ENCODE data around the gene CDK4.

The CDK4 gene

DNA sequence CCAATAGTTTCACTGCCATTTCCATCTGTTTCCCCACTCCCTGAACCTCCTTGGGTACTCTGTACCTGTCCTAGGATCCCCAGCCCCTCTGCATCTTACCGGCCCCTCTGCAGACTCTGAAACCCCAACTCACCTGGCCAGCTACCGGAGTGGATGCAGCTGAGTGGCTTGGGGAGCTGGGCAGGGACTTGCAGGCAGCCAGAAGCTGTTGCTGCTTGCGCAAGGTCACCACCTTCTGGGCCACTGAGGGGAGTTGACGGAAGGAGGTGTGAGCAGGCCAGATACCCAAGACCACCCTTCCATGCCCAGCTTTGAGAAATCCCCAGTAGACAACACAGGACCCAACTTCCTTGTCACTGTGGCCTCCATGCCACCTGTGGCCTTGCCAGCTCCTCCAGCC is 19.8 kb downstream of the CDK4 start:
- H3K9me3 Mint-ChIP-seq = no peaks in the 10 kb centered on the region
- peak overlapping the region; percentile 34 for H3K27ac Mint-ChIP-seq
- peaks cover 15% of the 10 kb centered on the region for H3K4me1 Mint-ChIP-seq (ENCODE audit: low read depth)
- H3K27me3 Mint-ChIP-seq = no peaks in the 10 kb centered on the region
- no peak overlapping the region for H3K4me3 Mint-ChIP-seq
- peaks cover 66% of the 10 kb centered on the region for H3K36me3 Mint-ChIP-seq (ENCODE audit: low read depth)

GRCh38 chr12:57731411-57732080 is 20.6 kb downstream of the CDK4 start:
- Mint-ChIP-seq H3K9me3 (no peaks in the 10 kb centered on the region), H3K27me3 (no peaks in the 10 kb centered on the region), H3K27ac (no peak overlapping the region), H3K4me1 (ENCODE audit: low read depth) (peaks cover 10% of the 10 kb centered on the region), H3K36me3 (ENCODE audit: low read depth) (peaks cover 62% of the 10 kb centered on the region), H3K4me3 (no peak overlapping the region)

DNA sequence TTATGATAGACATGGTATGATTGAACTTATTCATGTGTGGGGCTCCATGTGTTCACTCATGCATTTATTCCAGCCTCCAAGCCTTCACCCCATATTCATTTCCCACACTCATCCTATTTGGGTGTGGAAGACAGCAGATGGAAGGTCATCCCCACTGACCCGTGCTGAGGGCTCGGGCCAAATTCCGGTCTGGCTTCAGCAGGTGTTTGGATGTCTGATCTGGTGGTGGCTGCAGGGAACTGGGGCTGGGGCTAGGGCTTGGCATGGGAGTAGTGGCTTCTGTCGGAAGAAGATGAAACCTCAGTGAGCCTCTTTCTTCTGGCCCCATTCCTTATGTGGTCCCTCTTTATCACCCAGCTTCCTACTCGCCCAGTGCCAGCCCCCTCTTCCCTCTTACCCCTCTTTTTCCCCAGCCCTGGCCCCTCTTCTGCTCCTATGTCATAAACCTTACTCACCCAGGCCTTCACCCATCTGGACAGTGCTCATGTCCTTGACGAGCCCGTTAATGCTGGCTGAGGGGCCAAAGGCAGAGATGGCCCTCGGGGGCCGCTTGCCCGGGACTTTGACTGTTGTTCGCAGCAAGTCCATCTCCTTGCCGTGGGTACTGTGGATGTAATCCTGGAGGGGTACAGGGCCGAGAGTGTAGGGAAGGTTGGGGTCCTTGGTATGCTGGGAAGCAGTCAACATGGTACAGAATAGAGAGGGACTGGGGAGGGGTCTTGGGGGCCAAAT is 21.6 kb downstream of the CDK4 start:
- peaks cover 63% of the 10 kb centered on the region for H3K36me3 Mint-ChIP-seq (ENCODE audit: low read depth)
- H3K4me1 Mint-ChIP-seq (ENCODE audit: low read depth) = peaks cover 6% of the 10 kb centered on the region
- no peaks in the 10 kb centered on the region for H3K9me3 Mint-ChIP-seq
- no peak overlapping the region for H3K4me3 Mint-ChIP-seq
- no peaks in the 10 kb centered on the region for H3K27me3 Mint-ChIP-seq
- H3K27ac Mint-ChIP-seq = no peak overlapping the region

- Mint-ChIP-seq H3K27ac (no peak overlapping the region), H3K4me1 (ENCODE audit: low read depth) (peaks cover 4% of the 10 kb centered on the region), H3K9me3 (no peaks in the 10 kb centered on the region), H3K27me3 (no peaks in the 10 kb centered on the region), H3K4me3 (no peak overlapping the region), H3K36me3 (ENCODE audit: low read depth) (peaks cover 54% of the 10 kb centered on the region)
Observed at GRCh38 chr12:57729321-57729844, 22.7 kb downstream of the CDK4 start.

DNA sequence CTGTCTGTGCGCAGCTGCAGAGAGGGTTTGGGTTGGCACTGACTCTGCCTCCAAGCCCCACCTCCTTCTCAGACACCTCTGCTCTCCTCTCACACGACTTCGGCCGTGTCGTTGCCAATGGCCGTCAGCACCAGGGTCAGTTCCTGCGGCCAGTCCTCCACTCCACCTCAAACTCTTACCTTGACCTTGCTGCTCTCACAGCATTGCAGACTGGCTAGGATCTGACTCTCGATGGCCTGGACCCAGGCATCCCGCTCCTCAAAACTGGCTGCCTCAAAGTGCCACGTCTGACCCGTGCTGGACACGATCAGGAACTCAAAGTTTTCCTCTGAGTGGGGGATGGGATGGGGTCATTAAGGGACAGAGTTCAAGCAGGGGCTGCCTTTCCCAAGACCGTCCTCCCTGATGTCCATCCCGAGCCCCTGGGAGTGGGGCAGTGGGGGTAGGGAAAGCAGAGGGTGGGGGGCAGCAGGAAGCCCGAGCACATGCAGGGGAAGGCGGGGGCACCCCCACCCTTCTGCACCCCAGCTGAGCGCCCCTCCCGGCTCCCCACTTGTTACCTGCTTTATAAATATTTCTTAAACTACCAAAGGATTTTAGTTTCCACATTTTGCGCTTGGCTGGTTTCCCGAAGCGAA is 24.2 kb downstream of the CDK4 start:
- Mint-ChIP-seq H3K27ac (no peak overlapping the region), H3K4me1 (ENCODE audit: low read depth) (peaks cover 4% of the 10 kb centered on the region), H3K27me3 (no peaks in the 10 kb centered on the region), H3K36me3 (ENCODE audit: low read depth) (peaks cover 40% of the 10 kb centered on the region), H3K4me3 (no peak overlapping the region), H3K9me3 (no peaks in the 10 kb centered on the region)

- H3K36me3 Mint-ChIP-seq (ENCODE audit: low read depth) = peaks cover 34% of the 10 kb centered on the region
Observed at GRCh38 chr12:57726884-57727757, 25.0 kb downstream of the CDK4 start.

GRCh38 chr12:57726151-57726883 is 25.8 kb downstream of the CDK4 start:
- no peak overlapping the region for H3K27ac Mint-ChIP-seq
- no peaks in the 10 kb centered on the region for H3K9me3 Mint-ChIP-seq
- H3K4me1 Mint-ChIP-seq (ENCODE audit: low read depth) = peaks cover 4% of the 10 kb centered on the region
- no peak overlapping the region for H3K4me3 Mint-ChIP-seq
- no peaks in the 10 kb centered on the region for H3K27me3 Mint-ChIP-seq
- H3K36me3 Mint-ChIP-seq (ENCODE audit: low read depth) = peaks cover 36% of the 10 kb centered on the region

More at GRCh38 chr12:57726884-57727757, 25.0 kb downstream of the CDK4 start:
- H3K9me3 Mint-ChIP-seq = no peaks in the 10 kb centered on the region
- no peaks in the 10 kb centered on the region for H3K27me3 Mint-ChIP-seq
- H3K27ac Mint-ChIP-seq = no peak overlapping the region
- peaks cover 4% of the 10 kb centered on the region for H3K4me1 Mint-ChIP-seq (ENCODE audit: low read depth)
- H3K4me3 Mint-ChIP-seq = no peak overlapping the region

GRCh38 chr12:57725851-57726150 is 26.3 kb downstream of the CDK4 start:
- Mint-ChIP-seq H3K9me3 (no peaks in the 10 kb centered on the region), H3K27me3 (no peaks in the 10 kb centered on the region), H3K4me1 (ENCODE audit: low read depth) (peaks cover 4% of the 10 kb centered on the region), H3K4me3 (no peak overlapping the region), H3K27ac (no peak overlapping the region), H3K36me3 (ENCODE audit: low read depth) (peaks cover 34% of the 10 kb centered on the region)

DNA sequence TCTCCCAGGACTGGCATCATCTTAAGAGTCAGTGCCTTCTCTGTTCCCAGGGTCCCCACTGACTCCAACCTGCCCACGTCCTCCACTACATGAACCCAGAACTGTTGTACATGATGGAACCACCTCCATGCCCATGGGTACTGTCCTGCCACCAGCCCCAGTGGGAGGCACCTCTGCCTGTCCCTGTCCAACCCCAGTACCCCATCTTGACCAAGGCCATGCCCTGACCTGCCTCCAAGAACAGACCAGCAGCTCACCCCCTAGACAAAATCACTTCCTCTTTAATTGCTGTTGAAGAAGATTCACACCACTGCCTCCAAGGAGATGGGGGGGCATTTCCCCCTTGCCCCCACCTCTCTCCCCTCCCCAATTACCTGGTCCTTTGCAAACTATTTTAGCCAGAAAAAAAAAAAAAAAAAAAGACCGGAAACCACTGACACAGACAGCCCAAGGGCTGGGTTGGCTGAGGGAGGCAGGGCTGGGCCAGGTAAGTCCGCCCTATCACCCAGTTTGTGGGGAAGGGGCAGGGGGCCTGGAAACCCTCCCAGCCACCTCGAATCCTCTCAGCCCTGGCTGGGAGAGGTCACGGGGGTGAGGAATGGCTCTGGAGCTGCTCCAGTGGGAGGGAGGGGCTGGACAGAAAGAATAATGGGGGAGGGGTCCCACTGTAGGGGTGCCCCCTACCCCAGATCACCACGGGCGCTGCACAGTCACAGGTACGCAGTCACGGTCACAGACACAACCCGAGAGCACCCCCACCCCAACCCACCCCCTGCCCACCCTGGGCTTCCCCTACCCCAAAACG is 27.0 kb downstream of the CDK4 start:
- no peak overlapping the region for H3K4me3 Mint-ChIP-seq

GRCh38 chr12:57724003-57724935 is 27.8 kb downstream of the CDK4 start:
- H3K36me3 Mint-ChIP-seq (ENCODE audit: low read depth) = peaks cover 27% of the 10 kb centered on the region
- no peaks in the 10 kb centered on the region for H3K27me3 Mint-ChIP-seq
- no peaks in the 10 kb centered on the region for H3K9me3 Mint-ChIP-seq
- H3K4me3 Mint-ChIP-seq = no peak overlapping the region
- H3K4me1 Mint-ChIP-seq (ENCODE audit: low read depth) = peaks cover 4% of the 10 kb centered on the region
- H3K27ac Mint-ChIP-seq = no peak overlapping the region

More for the DNA sequence above, 27.0 kb downstream of the CDK4 start:
- Mint-ChIP-seq H3K27ac (no peak overlapping the region), H3K36me3 (ENCODE audit: low read depth) (peaks cover 27% of the 10 kb centered on the region), H3K27me3 (no peaks in the 10 kb centered on the region), H3K9me3 (no peaks in the 10 kb centered on the region), H3K4me1 (ENCODE audit: low read depth) (peaks cover 4% of the 10 kb centered on the region)

GRCh38 chr12:57723630-57723962 is 28.5 kb downstream of the CDK4 start:
- H3K9me3 Mint-ChIP-seq = no peaks in the 10 kb centered on the region
- H3K4me3 Mint-ChIP-seq = no peak overlapping the region
- H3K27ac Mint-ChIP-seq = no peak overlapping the region
- H3K4me1 Mint-ChIP-seq (ENCODE audit: low read depth) = peaks cover 4% of the 10 kb centered on the region
- peaks cover 31% of the 10 kb centered on the region for H3K36me3 Mint-ChIP-seq (ENCODE audit: low read depth)
- no peaks in the 10 kb centered on the region for H3K27me3 Mint-ChIP-seq

DNA sequence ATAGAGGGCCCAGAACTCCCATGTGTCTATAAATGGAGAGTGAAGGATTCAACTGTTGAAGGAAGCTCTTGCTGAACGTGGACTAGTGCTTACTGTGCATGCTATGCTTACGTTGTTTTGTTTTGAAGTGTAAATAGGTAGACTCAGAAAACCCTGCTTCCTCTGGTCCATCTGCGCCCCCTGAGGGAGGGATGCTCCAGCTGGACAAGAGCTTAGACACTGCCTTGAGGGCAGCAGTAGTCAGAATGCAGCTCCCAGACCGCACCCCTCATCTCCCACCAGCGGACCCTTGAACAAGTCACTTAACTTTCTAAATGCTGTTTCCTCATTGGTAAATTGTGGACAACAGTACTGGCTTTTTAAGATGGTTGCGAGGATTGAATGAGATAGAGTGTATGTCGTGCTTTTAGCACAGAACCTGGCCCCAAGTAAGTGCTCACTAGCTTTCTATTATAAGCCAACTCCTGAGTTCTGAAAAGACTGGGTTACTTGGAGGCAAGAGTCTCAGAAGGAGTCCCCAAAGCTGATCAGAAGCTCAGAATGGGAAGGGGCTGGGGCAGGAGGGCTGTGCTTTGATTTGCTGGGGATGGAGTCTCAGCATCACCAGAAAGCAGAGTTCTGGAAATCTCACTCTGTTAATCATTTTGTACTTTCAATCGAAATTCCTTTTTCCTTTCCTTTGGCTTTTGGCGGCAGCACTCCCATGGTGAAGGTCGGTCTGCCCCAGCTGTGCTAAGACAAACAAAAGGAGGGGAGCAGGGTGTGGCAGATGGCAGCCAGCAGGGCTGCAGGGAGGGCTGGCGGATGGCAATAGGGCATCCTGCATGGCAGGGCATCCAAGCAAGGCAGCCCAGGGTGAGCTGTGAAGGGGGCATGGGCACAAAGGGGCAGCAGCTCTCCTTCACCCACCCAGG is 29.1 kb downstream of the CDK4 start:
- no peaks in the 10 kb centered on the region for H3K27me3 Mint-ChIP-seq

More for the DNA sequence above, 29.1 kb downstream of the CDK4 start:
- no peaks in the 10 kb centered on the region for H3K9me3 Mint-ChIP-seq
- peaks cover 29% of the 10 kb centered on the region for H3K36me3 Mint-ChIP-seq (ENCODE audit: low read depth)
- no peak overlapping the region for H3K4me3 Mint-ChIP-seq
- peaks cover 4% of the 10 kb centered on the region for H3K4me1 Mint-ChIP-seq (ENCODE audit: low read depth)
- no peak overlapping the region for H3K27ac Mint-ChIP-seq
